Measurements from ENCODE around the gene HSPA1A.
"Not testable (repeated sequence)": the region's sequence is repeated elsewhere in the genome, so short reads cannot be mapped to it uniquely, and the experiment has no call there.

Gene HSPA1A

DNA sequence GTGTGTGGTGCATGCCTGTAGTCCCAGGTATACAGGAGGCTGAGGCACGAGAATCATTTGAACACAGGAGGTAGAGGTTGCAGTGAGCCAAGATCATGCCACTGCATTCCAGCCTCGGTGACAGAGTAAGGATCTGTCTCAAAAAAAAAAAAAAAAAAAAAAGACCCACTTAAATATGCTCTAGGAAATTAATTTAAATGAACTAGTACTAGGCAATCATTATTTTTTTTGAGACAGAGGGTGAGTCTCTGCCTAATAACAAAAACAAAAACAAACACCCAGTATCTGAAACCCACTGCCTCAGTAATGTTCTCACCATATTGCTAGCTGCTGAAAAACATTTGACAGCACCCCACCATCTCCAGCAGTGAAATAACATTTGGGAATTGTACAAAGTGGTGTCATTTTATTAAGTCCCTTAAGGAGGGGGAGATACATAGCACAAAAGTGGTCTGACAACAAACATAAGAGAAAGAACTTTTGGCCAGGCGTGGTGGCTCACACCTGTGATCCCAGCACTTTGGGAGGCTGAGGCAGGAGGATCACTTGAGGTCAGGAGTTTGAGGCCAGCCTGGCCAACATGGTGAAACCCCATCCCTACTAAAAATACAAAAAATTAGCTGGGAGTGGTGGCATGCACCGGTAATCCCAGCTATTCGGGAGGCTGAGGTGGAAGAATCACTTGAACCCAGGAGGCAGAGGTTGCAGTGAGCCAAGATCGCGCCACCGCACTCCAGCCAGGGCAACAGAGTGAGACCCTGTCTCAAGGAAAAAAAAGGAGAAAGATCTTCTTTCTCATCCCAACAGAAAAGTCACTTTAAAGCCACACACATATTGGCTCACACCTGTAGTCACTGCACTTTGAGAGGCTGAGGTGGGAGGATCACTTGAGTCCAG is 14.1 kb upstream of the HSPA1A start:
- not testable (repeated sequence) for H3K36me3 ChIP-seq (ENCODE audit: control insufficient read depth, insufficient read depth, low read length); H3K4me3 ChIP-seq (ENCODE audit: low read length); H3K4me1 ChIP-seq (ENCODE audit: control insufficient read depth, insufficient read depth, low read length); H3K27me3 ChIP-seq (ENCODE audit: control insufficient read depth, insufficient read depth, low read length); H3K9me3 ChIP-seq (ENCODE audit: control insufficient read depth, low read length); H3K9ac ChIP-seq (ENCODE audit: low read length)

DNA sequence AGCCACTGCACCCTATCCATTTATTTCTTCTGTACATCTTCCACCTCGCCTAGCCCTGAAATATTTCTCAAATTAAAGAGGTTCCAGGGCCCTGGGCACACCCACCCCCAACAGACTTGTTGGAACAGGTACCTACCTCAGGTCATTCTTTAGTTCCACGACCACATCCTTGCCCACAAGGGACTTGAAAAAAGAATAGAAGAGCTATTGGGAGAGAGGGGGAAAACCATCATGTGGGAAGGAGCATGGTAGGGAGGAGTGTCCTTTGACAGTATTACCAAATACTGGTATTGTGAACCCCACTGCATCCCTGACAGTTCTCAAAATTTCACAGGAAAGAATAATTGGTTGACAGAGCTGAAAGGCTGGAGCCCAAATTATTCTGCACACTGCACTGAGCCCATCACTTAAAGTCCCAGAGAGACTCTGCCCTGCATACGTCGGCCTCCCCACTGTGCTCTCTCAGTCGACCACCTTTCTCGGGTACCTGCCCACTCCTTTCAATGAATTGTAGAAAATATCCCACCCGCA is 9.3 kb upstream of the HSPA1A start:
- Histone ChIP-seq H3K4me3 (ENCODE audit: low read length) (peak overlapping the region; percentile 37), H3K36me3 (ENCODE audit: control insufficient read depth, insufficient read depth, low read length) (no peaks in the 10 kb centered on the region), H3K4me1 (ENCODE audit: control insufficient read depth, insufficient read depth, low read length) (peaks cover 14% of the 10 kb centered on the region), H3K9me3 (ENCODE audit: control insufficient read depth, low read length) (no peaks in the 10 kb centered on the region), H3K9ac (ENCODE audit: low read length) (peak overlapping the region; percentile 78), H3K27me3 (ENCODE audit: control insufficient read depth, insufficient read depth, low read length) (no peaks in the 10 kb centered on the region)

DNA sequence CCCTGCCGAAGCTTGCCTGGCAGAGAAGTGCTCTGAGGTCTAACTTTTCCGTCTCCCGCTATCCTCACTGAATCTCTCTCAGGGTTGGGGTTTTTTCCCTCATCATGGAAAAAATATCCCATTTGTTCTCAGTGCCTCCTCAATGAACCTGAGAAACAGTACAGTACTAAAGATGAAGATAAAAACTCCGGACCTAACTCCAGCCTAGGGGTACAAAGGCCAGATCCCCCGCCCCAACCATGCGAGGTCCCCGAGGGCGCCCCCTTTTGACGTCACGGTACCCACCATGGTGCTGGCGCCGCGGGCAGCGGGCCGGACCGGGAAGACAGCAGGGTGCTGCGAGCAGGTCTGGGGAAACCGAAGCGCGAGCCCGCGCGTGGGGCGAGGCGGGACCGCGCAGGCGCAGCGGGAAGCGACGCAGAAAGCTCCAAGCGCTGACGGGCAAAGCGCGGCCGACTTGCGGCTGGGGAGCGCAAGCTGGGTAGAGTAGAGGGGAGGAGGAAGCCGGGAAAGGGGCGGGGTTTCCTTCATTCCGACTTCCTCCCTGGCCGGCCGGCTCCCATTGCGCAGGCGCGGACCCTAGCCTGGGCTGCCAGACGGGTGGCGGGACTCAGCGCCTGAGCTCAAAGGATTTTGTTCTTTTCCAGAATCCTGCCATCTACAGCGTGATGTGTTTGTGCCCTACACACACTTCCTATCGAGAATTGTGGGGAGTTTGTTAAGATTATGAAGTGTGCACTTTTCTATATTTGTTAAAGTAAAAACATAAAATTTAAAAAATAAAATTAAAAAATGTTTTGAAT is 8.7 kb upstream of the HSPA1A start, which contains the start of gene LSM2:
LSM2 (minus strand) TSS at position 497 of the 803 bp plus-strand sequence; CDS start at position 288, 209 bp downstream.
- H3K27me3 ChIP-seq (ENCODE audit: control insufficient read depth, insufficient read depth, low read length) = no peaks in the 10 kb centered on the region
- peaks cover 14% of the 10 kb centered on the region for H3K4me1 ChIP-seq (ENCODE audit: control insufficient read depth, insufficient read depth, low read length)
- H3K36me3 ChIP-seq (ENCODE audit: control insufficient read depth, insufficient read depth, low read length) = no peaks in the 10 kb centered on the region
- H3K4me3 ChIP-seq (ENCODE audit: low read length) = peak within 1 kb of the TSS; percentile 37
- H3K9ac ChIP-seq (ENCODE audit: low read length) = peak within 1 kb of the TSS; percentile 78
- H3K9me3 ChIP-seq (ENCODE audit: control insufficient read depth, low read length) = no peaks in the 10 kb centered on the region

DNA sequence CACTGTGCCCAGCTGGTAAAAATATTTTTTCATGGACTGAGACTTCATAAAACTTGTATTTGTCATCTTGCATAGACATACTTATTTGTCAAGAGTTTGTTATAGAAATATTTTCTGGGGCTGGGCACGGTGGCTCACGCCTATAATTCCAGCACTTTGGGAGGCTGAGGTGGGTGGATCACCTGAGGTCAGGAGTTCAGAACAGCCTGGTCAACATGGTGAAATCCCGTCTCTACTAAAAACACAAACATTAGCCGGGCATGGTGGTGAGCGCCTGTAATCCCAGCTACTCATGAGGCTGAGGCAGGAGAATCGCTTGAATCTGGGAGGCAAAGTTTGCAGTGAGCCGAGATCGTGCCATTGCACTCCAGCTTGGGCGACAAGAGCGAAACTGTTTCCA is 6.7 kb upstream of the HSPA1A start:
- not testable (repeated sequence) for H3K27me3 ChIP-seq (ENCODE audit: control insufficient read depth, insufficient read depth, low read length); H3K9me3 ChIP-seq (ENCODE audit: control insufficient read depth, low read length); H3K9ac ChIP-seq (ENCODE audit: low read length); H3K36me3 ChIP-seq (ENCODE audit: control insufficient read depth, insufficient read depth, low read length); H3K4me3 ChIP-seq (ENCODE audit: low read length)
- H3K4me1 ChIP-seq (ENCODE audit: control insufficient read depth, insufficient read depth, low read length) = peaks cover 19% of the 10 kb centered on the region

DNA sequence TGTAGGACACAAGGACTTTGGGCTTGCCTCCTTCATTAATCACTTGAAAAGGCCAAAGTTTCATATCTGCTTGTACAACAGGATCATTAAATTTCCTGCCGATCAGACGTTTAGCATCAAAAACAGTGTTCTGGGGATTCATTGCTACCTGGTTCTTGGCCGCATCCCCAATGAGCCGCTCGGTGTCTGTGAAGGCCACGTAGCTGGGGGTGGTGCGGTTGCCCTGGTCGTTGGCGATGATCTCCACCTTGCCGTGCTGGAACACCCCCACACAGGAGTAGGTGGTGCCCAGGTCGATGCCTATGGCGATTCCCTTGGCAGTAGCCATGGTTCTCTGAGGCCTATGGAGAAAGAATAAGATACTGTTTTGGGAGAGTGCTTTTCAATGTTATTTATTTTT is 3.7 kb upstream of the HSPA1A start:
- peaks cover 15% of the 10 kb centered on the region for H3K4me1 ChIP-seq (ENCODE audit: control insufficient read depth, insufficient read depth, low read length)
- H3K9me3 ChIP-seq (ENCODE audit: control insufficient read depth, low read length) = no peaks in the 10 kb centered on the region
- no peaks in the 10 kb centered on the region for H3K27me3 ChIP-seq (ENCODE audit: control insufficient read depth, insufficient read depth, low read length)
- no peak overlapping the region for H3K4me3 ChIP-seq (ENCODE audit: low read length)
- H3K36me3 ChIP-seq (ENCODE audit: control insufficient read depth, insufficient read depth, low read length) = no peaks in the 10 kb centered on the region
- no peak overlapping the region for H3K9ac ChIP-seq (ENCODE audit: low read length)

DNA sequence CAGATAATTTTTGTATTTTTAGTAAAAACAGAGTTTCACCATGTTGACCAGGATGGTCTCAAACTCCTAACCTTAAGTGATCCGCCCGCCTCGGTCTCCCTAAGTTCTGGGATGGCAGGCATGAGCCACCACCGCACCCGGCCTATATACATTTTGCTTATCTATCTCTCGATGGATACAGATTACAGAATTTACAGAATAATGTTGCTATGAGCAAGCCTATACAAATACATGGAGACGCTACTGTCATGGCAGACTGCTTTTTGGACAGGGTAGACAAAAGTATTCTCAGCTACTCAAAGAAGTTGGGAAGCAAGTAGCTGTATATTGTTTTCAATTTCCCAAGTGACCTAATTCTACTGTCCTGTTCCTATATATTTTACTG is 1.9 kb upstream of the HSPA1A start:
- H3K4me3 ChIP-seq (ENCODE audit: low read length) = peak overlapping the region; percentile 3

DNA sequence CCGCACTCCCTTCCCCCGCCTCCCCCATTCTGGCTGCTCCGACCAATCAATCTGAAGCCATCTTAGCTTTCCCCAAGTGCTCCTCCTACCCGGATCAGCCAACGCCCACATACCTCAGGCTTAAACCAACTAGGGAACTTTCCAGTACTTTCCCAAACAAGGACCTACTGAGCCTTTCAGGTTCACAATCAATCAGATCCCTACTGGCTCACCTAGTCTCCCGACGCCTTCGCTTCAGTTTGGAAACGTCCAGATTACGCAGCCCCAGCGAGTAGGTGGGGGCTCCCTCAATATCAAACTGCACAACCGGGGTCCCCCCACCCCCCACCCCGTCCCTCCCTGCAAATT is 692 bp upstream of the HSPA1A start:
- Histone ChIP-seq H3K4me3 (ENCODE audit: low read length) (peak overlapping the region; percentile 60), H3K9ac (ENCODE audit: low read length) (peak overlapping the region; percentile 81), H3K9me3 (ENCODE audit: control insufficient read depth, low read length) (no peaks in the 10 kb centered on the region), H3K36me3 (ENCODE audit: control insufficient read depth, insufficient read depth, low read length) (no peaks in the 10 kb centered on the region), H3K27me3 (ENCODE audit: control insufficient read depth, insufficient read depth, low read length) (no peaks in the 10 kb centered on the region), H3K4me1 (ENCODE audit: control insufficient read depth, insufficient read depth, low read length) (peaks cover 28% of the 10 kb centered on the region)

More for the DNA sequence above, 1.9 kb upstream of the HSPA1A start:
- H3K9ac ChIP-seq (ENCODE audit: low read length) = peak overlapping the region; percentile 74
- no peaks in the 10 kb centered on the region for H3K9me3 ChIP-seq (ENCODE audit: control insufficient read depth, low read length)
- H3K36me3 ChIP-seq (ENCODE audit: control insufficient read depth, insufficient read depth, low read length) = no peaks in the 10 kb centered on the region
- peaks cover 17% of the 10 kb centered on the region for H3K4me1 ChIP-seq (ENCODE audit: control insufficient read depth, insufficient read depth, low read length)
- no peaks in the 10 kb centered on the region for H3K27me3 ChIP-seq (ENCODE audit: control insufficient read depth, insufficient read depth, low read length)

DNA sequence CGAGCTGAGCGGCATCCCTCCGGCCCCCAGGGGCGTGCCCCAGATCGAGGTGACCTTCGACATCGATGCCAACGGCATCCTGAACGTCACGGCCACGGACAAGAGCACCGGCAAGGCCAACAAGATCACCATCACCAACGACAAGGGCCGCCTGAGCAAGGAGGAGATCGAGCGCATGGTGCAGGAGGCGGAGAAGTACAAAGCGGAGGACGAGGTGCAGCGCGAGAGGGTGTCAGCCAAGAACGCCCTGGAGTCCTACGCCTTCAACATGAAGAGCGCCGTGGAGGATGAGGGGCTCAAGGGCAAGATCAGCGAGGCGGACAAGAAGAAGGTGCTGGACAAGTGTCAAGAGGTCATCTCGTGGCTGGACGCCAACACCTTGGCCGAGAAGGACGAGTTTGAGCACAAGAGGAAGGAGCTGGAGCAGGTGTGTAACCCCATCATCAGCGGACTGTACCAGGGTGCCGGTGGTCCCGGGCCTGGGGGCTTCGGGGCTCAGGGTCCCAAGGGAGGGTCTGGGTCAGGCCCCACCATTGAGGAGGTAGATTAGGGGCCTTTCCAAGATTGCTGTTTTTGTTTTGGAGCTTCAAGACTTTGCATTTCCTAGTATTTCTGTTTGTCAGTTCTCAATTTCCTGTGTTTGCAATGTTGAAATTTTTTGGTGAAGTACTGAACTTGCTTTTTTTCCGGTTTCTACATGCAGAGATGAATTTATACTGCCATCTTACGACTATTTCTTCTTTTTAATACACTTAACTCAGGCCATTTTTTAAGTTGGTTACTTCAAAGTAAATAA is 2.0 kb downstream of the HSPA1A start:
- not testable (repeated sequence) for H3K9me3 ChIP-seq (ENCODE audit: control insufficient read depth, low read length); H3K27me3 ChIP-seq (ENCODE audit: control insufficient read depth, insufficient read depth, low read length); H3K36me3 ChIP-seq (ENCODE audit: control insufficient read depth, insufficient read depth, low read length)
- peak overlapping the region; percentile 71 for H3K4me3 ChIP-seq (ENCODE audit: low read length)
- H3K9ac ChIP-seq (ENCODE audit: low read length) = peak overlapping the region; percentile 52
- H3K4me1 ChIP-seq (ENCODE audit: control insufficient read depth, insufficient read depth, low read length) = peaks cover 41% of the 10 kb centered on the region

DNA sequence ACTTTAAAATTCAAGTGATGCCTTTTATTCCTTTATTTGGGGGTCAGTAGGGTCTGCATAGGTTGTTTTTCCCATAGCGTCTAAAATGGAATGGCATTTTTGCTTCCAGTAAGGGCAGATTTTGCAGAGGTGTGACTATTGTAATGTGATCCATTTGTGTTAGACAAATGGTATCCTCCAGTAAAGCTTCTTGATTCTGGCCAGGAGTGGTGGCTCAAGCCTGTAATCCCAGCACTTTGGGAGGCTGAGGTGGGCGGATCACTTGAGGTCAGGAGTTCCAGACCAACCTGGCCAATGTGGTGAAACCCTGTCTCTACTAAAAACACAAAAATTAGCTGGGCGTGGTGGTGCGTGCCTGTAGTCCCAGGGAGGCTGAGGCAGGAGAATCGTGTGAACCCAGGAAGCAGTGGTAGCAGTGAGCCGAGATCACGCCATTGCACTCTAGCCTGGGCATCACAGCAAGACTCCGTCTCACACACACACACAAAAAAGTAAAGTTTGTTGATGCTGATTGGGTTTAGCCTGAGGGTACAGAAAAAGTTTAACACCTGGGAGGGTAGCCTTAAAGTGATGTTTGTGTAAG is 2.7 kb downstream of the HSPA1A start:
- H3K9me3 ChIP-seq (ENCODE audit: control insufficient read depth, low read length); H3K36me3 ChIP-seq (ENCODE audit: control insufficient read depth, insufficient read depth, low read length); H3K27me3 ChIP-seq (ENCODE audit: control insufficient read depth, insufficient read depth, low read length): not testable (repeated sequence)
- Histone ChIP-seq H3K4me1 (ENCODE audit: control insufficient read depth, insufficient read depth, low read length) (peaks cover 48% of the 10 kb centered on the region), H3K9ac (ENCODE audit: low read length) (peak overlapping the region; percentile 52), H3K4me3 (ENCODE audit: low read length) (peak overlapping the region; percentile 71)

DNA sequence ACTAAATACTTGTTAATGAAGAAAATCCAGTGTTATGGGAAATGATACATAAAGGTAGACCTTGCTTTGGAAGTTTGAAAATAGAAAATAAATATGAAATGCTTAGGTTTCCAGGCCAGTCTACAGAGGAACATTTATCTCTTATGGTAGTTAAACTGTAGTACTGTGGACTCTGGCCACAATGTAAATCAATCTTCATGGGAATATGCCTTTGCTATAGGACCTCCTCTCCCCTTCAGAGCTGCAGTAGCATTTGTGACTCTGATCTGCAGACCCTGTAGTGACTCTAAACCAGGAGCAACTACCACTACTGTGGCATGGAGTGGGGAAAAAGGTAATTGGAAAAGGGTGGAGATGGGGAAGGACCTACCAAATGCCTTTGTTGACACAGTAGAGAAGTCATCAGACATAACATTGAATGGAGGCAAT is 4.5 kb downstream of the HSPA1A start:
- no peak overlapping the region for H3K4me3 ChIP-seq (ENCODE audit: low read length)
- H3K4me1 ChIP-seq (ENCODE audit: control insufficient read depth, insufficient read depth, low read length) = peaks cover 47% of the 10 kb centered on the region
- no peaks in the 10 kb centered on the region for H3K27me3 ChIP-seq (ENCODE audit: control insufficient read depth, insufficient read depth, low read length)
- H3K9me3 ChIP-seq (ENCODE audit: control insufficient read depth, low read length) = no peaks in the 10 kb centered on the region
- no peak overlapping the region for H3K9ac ChIP-seq (ENCODE audit: low read length)
- no peaks in the 10 kb centered on the region for H3K36me3 ChIP-seq (ENCODE audit: control insufficient read depth, insufficient read depth, low read length)

DNA sequence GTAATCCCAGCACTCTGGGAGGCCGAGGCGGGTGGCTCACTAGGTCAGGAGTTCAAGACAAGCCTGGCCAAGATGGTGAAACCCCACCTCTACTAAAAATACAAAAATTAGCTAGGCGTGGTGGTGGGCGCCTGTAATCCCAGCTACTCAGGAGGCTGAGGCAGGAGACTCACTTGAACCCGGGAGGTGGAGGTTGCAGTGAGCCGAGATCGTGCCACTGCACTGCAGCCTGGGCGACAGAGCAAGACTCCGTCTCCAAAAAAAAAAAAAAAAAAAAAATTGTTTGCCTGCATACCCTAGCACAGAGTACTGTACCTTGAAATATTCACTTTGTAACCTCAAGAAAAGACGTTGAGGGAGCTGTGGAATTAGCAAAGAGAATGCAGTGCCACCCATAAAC is 5.1 kb downstream of the HSPA1A start:
- not testable (repeated sequence) for H3K9ac ChIP-seq (ENCODE audit: low read length); H3K36me3 ChIP-seq (ENCODE audit: control insufficient read depth, insufficient read depth, low read length); H3K4me3 ChIP-seq (ENCODE audit: low read length)

More for the DNA sequence above, 5.1 kb downstream of the HSPA1A start:
- not testable (repeated sequence) for H3K9me3 ChIP-seq (ENCODE audit: control insufficient read depth, low read length); H3K27me3 ChIP-seq (ENCODE audit: control insufficient read depth, insufficient read depth, low read length)
- peaks cover 51% of the 10 kb centered on the region for H3K4me1 ChIP-seq (ENCODE audit: control insufficient read depth, insufficient read depth, low read length)

Data from mucosa of stomach (tissue), 1 donor.